K562 (cell line): Measurements from ENCODE around the gene DDC. TPM values are rescaled to one million over a fixed set of nuclear protein-coding genes. Genes with fewer than 3 reads are reported as not detected.
A peak's percentile ranks its signal among the peaks of the same experiment; 100 is the strongest.

Experiments
- ATAC-seq: fragments of 200-7000 bp; cut with Tn5 transposase; 3 replicates; pipeline ENCODE4 v1.9.1; 2020; ENCODE audit warnings: moderate library complexity
- BruUV-seq: library from RNA; stranded (reverse); fragments of 400-500 nt; replicated peaks from 2 replicates; lab custom pipeline; 2021; lab: Mats Ljungman, UMichigan
- CTCF ChIA-PET: fragments of 300-600 bp; formaldehyde crosslinking; extraction: SDS; loops from one replicate; lab custom pipeline; 2021; ENCODE audit warnings: low intra/inter-chr PET ratio; lab: Yijun Ruan, JAX
- POLR2A ChIA-PET: fragments of 300-600, 350-650 bp; sonication (Branson Sonifier 250); formaldehyde crosslinking; extraction: SDS; loops from one replicate; lab custom pipeline; 2021; ENCODE audit warnings: antibody characterized with exemption, inconsistent platforms; lab: Yijun Ruan, JAX
- DNase-seq, 4 experiments: peaks; one replicate each; pipeline versions ENCODE4 v3.0.0 to v3.0.0-alpha.2; 2011 to 2018; ENCODE audit warnings: low spot score in 3 of 4, mixed read lengths in 3 of 4; ENCODE audit errors: extremely low read depth in 1 of 4
- FAIRE-seq: peaks from 2 replicates; lab custom pipeline; 2011; peaks lifted over from hg19 to GRCh38; lab: Jason Lieb, UNC
- H2AFZ ChIP-seq: 2 replicates; pipeline ENCODE4 v1.6.0; 2011; ENCODE audit warnings: low read depth, low read length, control low read depth, inconsistent platforms
- H3K27ac ChIP-seq: fragments of 200-600 bp; 3 replicates; pipeline ENCODE4 v1.8.0; 2011; ENCODE audit warnings: low read depth, mild to moderate bottlenecking, control low read depth, inconsistent platforms, low read length, moderate library complexity, mixed read lengths; ENCODE audit errors: extremely low read depth
- H3K27me3 ChIP-seq, 2 experiments: fragments of 300-600 bp in 1 of 2; 2 replicates in 1 of 2; 3 replicates in 1 of 2; pipeline versions ENCODE4 v1.6.0 to v1.8.0; 2011; ENCODE audit warnings: inconsistent platforms in 2 of 2, low read length in 2 of 2, mild to moderate bottlenecking in 1 of 2, mixed read lengths in 1 of 2, moderate library complexity in 1 of 2; ENCODE audit not compliant: control insufficient read depth in 2 of 2, insufficient read depth in 2 of 2
- H3K36me3 ChIP-seq: fragments of 300-600 bp; 3 replicates; pipeline ENCODE4 v1.8.0; 2011; ENCODE audit warnings: mild to moderate bottlenecking, low read length, inconsistent platforms; ENCODE audit not compliant: control insufficient read depth, insufficient read depth
- H3K4me1 ChIP-seq, 2 experiments: fragments of 200-600 bp in 1 of 2; replicated peaks in 1 of 2; 2 replicates in 1 of 2; 3 replicates in 1 of 2; pipeline versions ENCODE4 v1.5.1 to v1.8.0; 2011; ENCODE audit warnings: inconsistent platforms in 2 of 2, low read length in 2 of 2, mild to moderate bottlenecking in 1 of 2, mixed read lengths in 1 of 2, moderate library complexity in 1 of 2; ENCODE audit not compliant: control insufficient read depth in 2 of 2, insufficient read depth in 2 of 2
- H3K4me2 ChIP-seq: 2 replicates; pipeline ENCODE4 v1.6.1; 2011; ENCODE audit warnings: low read length, control low read depth, inconsistent platforms, mixed read lengths; ENCODE audit not compliant: insufficient read depth
- H3K4me3 ChIP-seq: fragments of 200-600 bp; sonication (generic), shearing (Covaris generic); 2 replicates; pipeline ENCODE4 v1.5.1; 2016; ENCODE audit warnings: control low read depth, inconsistent platforms
- H3K79me2 ChIP-seq: fragments of 200-600 bp; 3 replicates; pipeline ENCODE4 v1.8.0; 2011; ENCODE audit warnings: low read length, inconsistent platforms; ENCODE audit not compliant: control insufficient read depth, insufficient read depth
- H3K9ac ChIP-seq, 2 experiments: 2 replicates each; pipeline versions ENCODE4 v1.6.0 to v1.6.1; 2011; ENCODE audit warnings: low read depth in 2 of 2, low read length in 2 of 2, control low read depth in 1 of 2, inconsistent platforms in 1 of 2, mild to moderate bottlenecking in 1 of 2, mixed read lengths in 1 of 2; ENCODE audit not compliant: insufficient read depth in 1 of 2
- H3K9me1 ChIP-seq: one replicate; pipeline ENCODE4 v1.6.0; 2011; ENCODE audit warnings: inconsistent platforms, mild to moderate bottlenecking, low read length, moderate library complexity; ENCODE audit not compliant: control insufficient read depth, insufficient read depth
- H3K9me3 ChIP-seq: replicated peaks from 2 replicates; pipeline ENCODE4 v1.5.1; 2011; ENCODE audit warnings: low read depth, low read length, inconsistent platforms; ENCODE audit not compliant: control insufficient read depth, insufficient read depth
- H4K20me1 ChIP-seq: replicated peaks from 2 replicates; pipeline ENCODE4 v1.6.1; 2011; ENCODE audit warnings: low read length, inconsistent platforms, mixed read lengths; ENCODE audit not compliant: control insufficient read depth, insufficient read depth
- ELF4 ChIP-seq: fragments of 450-650 bp; formaldehyde crosslinking; IDR thresholded peaks from 2 replicates; pipeline ENCODE4 v1.4.0; 2022; ENCODE audit warnings: missing genetic modification characterization
- HDAC6 ChIP-seq: IDR thresholded peaks from 2 replicates; pipeline ENCODE4 v1.6.1; 2012; ENCODE audit warnings: low read depth, mild to moderate bottlenecking, control low read depth, inconsistent platforms, low read length, moderate library complexity
- ZBTB7A ChIP-seq: IDR thresholded peaks from 2 replicates; pipeline ENCODE4 v1.6.1; 2011; ENCODE audit warnings: low read depth, mild to moderate bottlenecking, low read length, moderate library complexity, borderline replicate concordance; ENCODE audit not compliant: control insufficient read depth
- WGBS: fragments of 100-300 bp; shearing (Covaris generic); methylation state at CpG from one replicate; pipeline ENCODE4 v1.1.6; 2016; ENCODE audit warnings: low coverage, mixed read lengths; ENCODE audit not compliant: insufficient coverage; ENCODE audit errors: missing lambda C conversion rate; 5-methylcytosine and 5-hydroxymethylcytosine counted together
- in situ Hi-C: fragments of 300-500 bp; cut with MboI; formaldehyde crosslinking; loops from 4 replicates; pipeline ENCODE4 v1.15.0; 2018; ENCODE audit warnings: inconsistent platforms, mixed read lengths
- intact Hi-C: fragments of 100-400 bp; cut with micrococcal nuclease; formaldehyde crosslinking; loops from 2 replicates; pipeline ENCODE4 v1.14.2; 2022
- polyA plus RNA-seq, 8 experiments: library from polyadenylated mRNA; depleted of rRNA in 4 of 8; stranded (reverse) in 5 of 8; unstranded in 3 of 8; fragments of >200 nt; fragmentation: Nextera tagmentation in 2 of 8; fragmentation: Illumina TruSeq in 1 of 8; extraction: Ambion mirVana in 2 of 8; extraction: Trizol in 1 of 8; gene quantifications; 2 replicates each; pipeline versions ENCODE4 v1.2.1 to v1.2.3, GENCODE V29; 2011 to 2014; ENCODE audit warnings: inconsistent platforms in 1 of 8, missing spikeins in 1 of 8
- total RNA-seq, 7 experiments: library from RNA; depleted of rRNA in 6 of 7; stranded (reverse); fragments of >200 nt in 6 of 7; fragmentation: Illumina TruSeq in 2 of 7; extraction: Trizol in 2 of 7; gene quantifications; 2 replicates each; pipeline versions ENCODE4 v1.2.1 to v1.2.3, GENCODE V29; 2011 to 2021; ENCODE audit warnings: low replicate concordance in 1 of 7

DDC gene
- total and polyA plus RNA-seq, 9 of the 15 experiments (the other 6 are each of a cell fraction or from before 2014, with no cell fraction given) = not detected

- no peaks in the 10 kb centered on the region for H3K79me2 ChIP-seq
- no peaks in the 10 kb centered on the region for H3K36me3 ChIP-seq
- POLR2A ChIA-PET = no interaction called here
- in situ Hi-C loops (no loop called here), intact Hi-C loops (no loop called here)
- no peaks in the 10 kb centered on the region for H3K9me1 ChIP-seq
- no peak overlapping the region for H3K4me2 ChIP-seq
- TF ChIP-seq ELF4 (no peak), ZBTB7A (no peak), HDAC6 (no peak)
- peaks cover 0 to 6% of the 10 kb centered on the region in 2 experiments; a peak in 2 of 5 replicates for H3K4me1 ChIP-seq
- H2AFZ ChIP-seq = 0 out of 2 replicates have a peak overlapping the region, but pooled peaks have one; percentile 7
- no peak for ATAC-seq
- FAIRE-seq = no peak
- H3K27me3 ChIP-seq = 0 out of 5 replicates have a peak, but pooled peaks cover 0 to 7% of the 10 kb centered on the region in 2 experiments
- DNase-seq = no peak
- no TSS peak for BruUV-seq
- H3K27ac ChIP-seq = no peak overlapping the region
- 23% methylated on average over 9 of the region's 10 CpGs for WGBS
- no peaks in the 10 kb centered on the region for H3K9me3 ChIP-seq
- H3K4me3 ChIP-seq = no peak overlapping the region
- CTCF ChIA-PET = no interaction called here
- H3K9ac ChIP-seq = no peak overlapping the region
- H4K20me1 ChIP-seq = no peaks in the 10 kb centered on the region
Measured at GRCh38 chr7:50505553-50506210, 59.5 kb downstream of the DDC start.
